ENCODE measurements around the gene B3GALT5.

Gene B3GALT5

GRCh38 chr21:39637971-39638240, 25.2 kb downstream of the B3GALT5 start:
- H3K9ac ChIP-seq (ENCODE audit: low read length), result no peak overlapping the region
- no peaks in the 10 kb centered on the region for H4K20me1 ChIP-seq (ENCODE audit: insufficient read depth, low read length)
- no peak overlapping the region for H3K27ac ChIP-seq (ENCODE audit: low read length)
- H3K9me3 ChIP-seq (replicated peaks; ENCODE audit: insufficient read depth, low read length), result no peaks in the 10 kb centered on the region
- H3K36me3 ChIP-seq (replicated peaks; ENCODE audit: insufficient read depth, low read length), result no peaks in the 10 kb centered on the region
- peaks cover 2% of the 10 kb centered on the region; the same call in 1 of the 2 replicates for H3F3A ChIP-seq (ENCODE audit: insufficient read depth, low read length)
- H3K4me1 ChIP-seq (ENCODE audit: low read length), result peaks cover 5% of the 10 kb centered on the region; the same call in 1 of the 2 replicates
- no peak overlapping the region for H3K4me2 ChIP-seq (ENCODE audit: low read depth, low read length)
- no peak overlapping the region for H2AFZ ChIP-seq (ENCODE audit: low read length)
- H3K79me2 ChIP-seq (ENCODE audit: low read length), result no peaks in the 10 kb centered on the region
- no peak overlapping the region for H3K4me3 ChIP-seq (ENCODE audit: low read length)
- no peaks in the 10 kb centered on the region for H3K27me3 ChIP-seq (replicated peaks; ENCODE audit: insufficient read depth, low read length)
- TF ChIP-seq CTCF (IDR thresholded peaks at IDR 0.05; ENCODE audit: low read length), result no peak
- TF ChIP-seq EZH2phosphoT487 (IDR thresholded peaks at IDR 0.05; ENCODE audit: low read length), result no peak
- no peak for TF ChIP-seq EZH2 (optimal IDR thresholded peaks at IDR 0.05; ENCODE audit: low read depth, low read length)
- no peak for DNase-seq
- H3K9me2 ChIP-seq (replicated peaks; ENCODE audit: insufficient read depth, low read length), result no peaks in the 10 kb centered on the region

GRCh38 chr21:39638281-39638680, 25.5 kb downstream of the B3GALT5 start:
- Histone ChIP-seq H2AFZ (ENCODE audit: low read length) (no peak overlapping the region), H4K20me1 (ENCODE audit: insufficient read depth, low read length) (no peaks in the 10 kb centered on the region), H3K4me1 (ENCODE audit: low read length) (peaks cover 8% of the 10 kb centered on the region; the same call in 1 of the 2 replicates), H3K9ac (ENCODE audit: low read length) (no peak overlapping the region), H3K9me2 (replicated peaks; ENCODE audit: insufficient read depth, low read length) (no peaks in the 10 kb centered on the region), H3K9me3 (replicated peaks; ENCODE audit: insufficient read depth, low read length) (no peaks in the 10 kb centered on the region), H3F3A (ENCODE audit: insufficient read depth, low read length) (peaks cover 6% of the 10 kb centered on the region; the same call in 1 of the 2 replicates), H3K36me3 (replicated peaks; ENCODE audit: insufficient read depth, low read length) (no peaks in the 10 kb centered on the region), H3K27ac (ENCODE audit: low read length) (no peak overlapping the region), H3K4me2 (ENCODE audit: low read depth, low read length) (no peak overlapping the region), H3K27me3 (replicated peaks; ENCODE audit: insufficient read depth, low read length) (no peaks in the 10 kb centered on the region), H3K4me3 (ENCODE audit: low read length) (no peak overlapping the region), H3K79me2 (ENCODE audit: low read length) (no peaks in the 10 kb centered on the region)
- TF ChIP-seq EZH2phosphoT487 (IDR thresholded peaks at IDR 0.05; ENCODE audit: low read length), result no peak
- TF ChIP-seq CTCF (IDR thresholded peaks at IDR 0.05; ENCODE audit: low read length), result no peak
- no peak for TF ChIP-seq EZH2 (optimal IDR thresholded peaks at IDR 0.05; ENCODE audit: low read depth, low read length)
- DNase-seq, result no peak

GRCh38 chr21:39640754-39641153, 28.0 kb downstream of the B3GALT5 start:
- Histone ChIP-seq H3K27ac (ENCODE audit: low read length) (no peak overlapping the region), H3K9ac (ENCODE audit: low read length) (no peak overlapping the region), H3K79me2 (ENCODE audit: low read length) (no peaks in the 10 kb centered on the region), H3K4me2 (ENCODE audit: low read depth, low read length) (no peak overlapping the region), H3F3A (ENCODE audit: insufficient read depth, low read length) (peaks cover 14% of the 10 kb centered on the region), H3K4me1 (ENCODE audit: low read length) (peaks cover 20% of the 10 kb centered on the region), H3K27me3 (replicated peaks; ENCODE audit: insufficient read depth, low read length) (no peaks in the 10 kb centered on the region), H3K9me3 (replicated peaks; ENCODE audit: insufficient read depth, low read length) (no peaks in the 10 kb centered on the region), H2AFZ (ENCODE audit: low read length) (no peak overlapping the region), H3K4me3 (ENCODE audit: low read length) (no peak overlapping the region), H3K9me2 (replicated peaks; ENCODE audit: insufficient read depth, low read length) (no peaks in the 10 kb centered on the region), H4K20me1 (ENCODE audit: insufficient read depth, low read length) (no peaks in the 10 kb centered on the region), H3K36me3 (replicated peaks; ENCODE audit: insufficient read depth, low read length) (no peaks in the 10 kb centered on the region)
- TF ChIP-seq EZH2phosphoT487 (IDR thresholded peaks at IDR 0.05; ENCODE audit: low read length) (no peak), EZH2 (optimal IDR thresholded peaks at IDR 0.05; ENCODE audit: low read depth, low read length) (no peak), CTCF (IDR thresholded peaks at IDR 0.05; ENCODE audit: low read length) (no peak)
- DNase-seq, result no peak

Measured in MM.1S (cell line).